ENCODE data around the gene DDX17. TPM values are rescaled to one million over a fixed set of nuclear protein-coding genes. Genes with fewer than 3 reads are reported as not detected.

Gene DDX17
- total and polyA plus RNA-seq, 2 of the 8 experiments (the other 6 are each of a cell fraction or from before 2014, with no cell fraction given): 437 to 441 TPM

DNA sequence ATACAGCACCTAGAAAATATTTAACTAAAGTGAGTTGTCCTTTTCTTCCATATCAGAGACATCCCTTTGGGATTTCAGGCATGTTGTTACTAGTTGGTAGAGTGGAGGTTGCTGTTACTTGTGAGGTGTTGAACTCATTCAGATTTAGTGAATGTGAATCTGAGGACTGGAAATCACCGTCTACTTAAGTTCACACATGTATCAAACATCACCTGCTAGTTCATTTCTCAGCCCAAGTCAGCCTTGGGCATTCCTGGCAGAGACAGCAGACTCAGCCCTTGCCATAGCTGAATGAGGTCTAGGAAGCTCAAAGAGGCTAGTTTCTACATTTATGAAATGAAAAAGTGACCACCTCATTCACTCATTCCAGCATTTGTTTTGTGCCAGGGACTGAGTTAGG is 28.5 kb downstream of the DDX17 start (continued):
- TF ChIP-seq, protein P1, sequence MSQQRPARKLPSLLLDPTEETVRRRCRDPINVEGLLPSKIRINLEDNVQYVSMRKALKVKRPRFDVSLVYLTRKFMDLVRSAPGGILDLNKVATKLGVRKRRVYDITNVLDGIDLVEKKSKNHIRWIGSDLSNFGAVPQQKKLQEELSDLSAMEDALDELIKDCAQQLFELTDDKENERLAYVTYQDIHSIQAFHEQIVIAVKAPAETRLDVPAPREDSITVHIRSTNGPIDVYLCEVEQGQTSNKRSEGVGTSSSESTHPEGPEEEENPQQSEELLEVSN (IDR thresholded peaks at IDR 0.05): no peak
- no peak for TF ChIP-seq CBX8 (IDR thresholded peaks at IDR 0.05; ENCODE audit: borderline replicate concordance, low read depth, low read length)
- no peak for TF ChIP-seq SRF (IDR thresholded peaks at IDR 0.05; ENCODE audit: low read depth, low read length)
